HG03175 (cell line): Measurements from ENCODE around the gene NOTCH2.

Experiments used
- ATAC-seq: cut with Tn5 transposase; IDR thresholded peaks from one replicate; pipeline ENCODE4 v1.9.1; 2021; ENCODE audit warnings: mild to moderate bottlenecking, moderate library complexity; ENCODE audit not compliant: unreplicated experiment

NOTCH2 gene

DNA sequence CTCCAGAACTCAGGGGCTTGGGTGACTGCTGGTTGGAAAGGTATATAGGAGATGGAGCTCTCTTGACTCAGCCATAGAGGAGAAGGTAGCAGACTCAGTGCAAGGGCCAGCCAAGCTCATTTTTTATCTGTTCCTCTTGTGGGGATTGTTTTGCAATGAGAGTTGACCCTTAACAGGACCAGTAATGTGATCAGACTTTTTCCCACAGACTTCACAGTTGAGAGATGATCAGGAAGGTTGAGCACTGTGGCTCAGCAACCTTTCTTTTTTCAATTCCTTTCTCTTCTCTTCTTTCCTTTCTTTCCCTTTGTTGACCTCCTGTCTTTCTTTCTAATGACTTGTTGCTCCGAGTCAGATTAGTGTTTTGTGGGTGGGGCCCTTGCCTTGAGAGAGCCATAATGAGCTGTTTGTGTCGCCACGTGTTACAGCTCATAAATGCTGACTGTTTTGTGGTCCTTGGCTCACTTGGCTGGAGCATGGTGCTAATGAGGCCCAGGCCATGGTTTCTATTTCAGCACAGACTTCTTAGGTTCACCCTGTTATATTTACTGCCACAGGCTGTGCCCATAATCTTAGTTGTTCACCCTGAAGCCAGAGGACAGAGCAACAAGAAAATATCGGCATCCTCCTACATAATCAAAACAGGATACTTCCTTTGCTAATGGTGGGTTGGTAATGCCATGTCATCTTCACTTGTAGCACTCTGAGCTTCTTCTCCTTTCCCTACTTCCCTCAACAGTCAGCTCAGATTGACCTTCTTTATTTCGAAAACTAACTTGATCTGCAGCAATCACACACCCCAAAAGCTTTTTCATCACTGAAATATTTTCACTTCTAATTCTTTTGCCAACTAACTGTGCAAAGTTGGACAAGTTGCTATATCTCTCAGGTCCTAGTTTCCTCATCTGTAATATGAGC lies 187.1 kb downstream of the NOTCH2 start:
- ATAC-seq, result no peak

DNA sequence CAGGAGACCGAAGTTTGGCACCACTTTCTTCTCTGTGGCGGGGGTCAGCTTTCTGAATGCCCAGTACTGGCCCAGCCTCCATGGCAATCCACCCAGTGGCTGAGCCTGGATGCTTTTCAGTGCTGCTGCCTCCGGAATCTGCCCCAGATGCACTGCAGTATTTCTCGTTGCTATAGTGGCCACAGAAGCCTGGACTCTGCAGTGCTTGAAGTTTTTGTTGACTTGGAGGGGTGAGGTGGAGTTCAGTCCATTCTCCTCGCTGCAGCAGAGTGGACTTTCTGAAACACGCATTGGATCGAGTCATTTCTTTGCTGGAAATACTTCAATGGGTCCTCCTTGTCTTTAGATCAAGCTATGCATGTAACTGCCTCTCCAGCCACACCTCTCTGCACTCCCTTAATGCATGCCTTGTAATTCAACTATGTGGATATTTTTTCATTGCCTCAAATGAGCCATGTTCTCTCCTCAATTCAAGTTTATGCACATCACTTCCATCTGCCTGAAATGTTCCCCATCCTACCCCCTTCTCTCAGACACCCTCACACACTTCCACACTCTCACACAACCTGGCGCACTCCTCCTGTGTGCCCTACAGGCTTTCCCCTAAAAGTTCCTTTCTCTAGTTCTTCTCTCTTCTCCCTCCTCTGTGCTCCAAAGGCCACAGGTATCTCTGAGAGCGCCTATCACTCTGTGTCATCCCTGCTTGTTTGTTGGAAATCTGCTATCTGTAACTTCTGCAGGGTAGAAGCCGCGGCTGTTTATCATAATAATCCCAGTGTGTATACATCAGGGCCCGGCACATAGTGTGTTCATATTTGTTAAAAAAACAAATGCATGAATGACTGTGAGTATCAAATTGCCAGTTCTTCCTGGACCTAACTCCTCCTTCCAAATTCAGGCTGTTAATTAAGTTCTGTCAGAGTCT lies 189.7 kb downstream of the NOTCH2 start:
- ATAC-seq, result no peak

GRCh38 chr1:119878171-119878570 lies 191.3 kb downstream of the NOTCH2 start:
- no peak for ATAC-seq

GRCh38 chr1:119874186-119874585 lies 195.3 kb downstream of the NOTCH2 start:
- ATAC-seq, result no peak

DNA sequence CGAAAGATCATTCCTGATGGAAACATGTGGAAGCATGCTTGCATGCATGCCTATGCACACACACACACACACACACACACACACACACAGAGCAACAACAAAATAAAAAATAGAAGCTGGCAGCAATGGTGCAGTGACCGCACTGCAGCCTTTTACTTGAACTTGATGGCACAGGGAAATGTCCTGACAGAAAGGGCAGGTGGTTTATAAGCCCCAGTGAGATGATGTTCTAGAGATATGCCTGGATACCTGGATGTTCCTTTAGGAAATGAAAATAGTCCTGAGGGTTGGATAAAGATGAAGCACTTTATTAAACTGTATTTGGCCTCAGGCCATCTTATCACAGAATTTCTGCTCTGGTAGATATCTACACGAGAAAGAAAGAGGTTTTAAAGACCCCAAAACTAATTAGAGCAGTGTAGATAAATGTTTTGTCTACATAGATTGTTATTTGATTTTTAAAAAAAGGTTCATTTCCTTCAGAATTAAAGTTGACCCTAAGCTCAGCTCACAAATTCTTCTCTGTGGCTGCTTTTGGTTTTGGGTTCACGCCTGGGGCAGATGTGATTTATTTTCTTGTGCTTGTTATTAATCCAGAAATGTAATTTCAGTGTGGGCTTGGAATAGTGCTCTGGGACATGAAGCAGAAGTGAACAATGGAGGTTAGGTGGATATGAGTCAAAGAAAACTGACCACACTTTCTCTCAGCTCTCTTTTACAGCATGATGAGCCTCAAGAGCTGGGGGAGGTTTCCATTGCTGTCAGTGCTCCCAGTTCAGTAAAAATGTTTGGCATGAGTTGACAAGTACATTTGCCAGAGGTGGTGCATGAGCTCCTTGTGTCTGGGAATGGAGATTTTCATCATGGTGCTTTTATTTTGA lies 196.1 kb downstream of the NOTCH2 start:
- ATAC-seq, result no peak

DNA sequence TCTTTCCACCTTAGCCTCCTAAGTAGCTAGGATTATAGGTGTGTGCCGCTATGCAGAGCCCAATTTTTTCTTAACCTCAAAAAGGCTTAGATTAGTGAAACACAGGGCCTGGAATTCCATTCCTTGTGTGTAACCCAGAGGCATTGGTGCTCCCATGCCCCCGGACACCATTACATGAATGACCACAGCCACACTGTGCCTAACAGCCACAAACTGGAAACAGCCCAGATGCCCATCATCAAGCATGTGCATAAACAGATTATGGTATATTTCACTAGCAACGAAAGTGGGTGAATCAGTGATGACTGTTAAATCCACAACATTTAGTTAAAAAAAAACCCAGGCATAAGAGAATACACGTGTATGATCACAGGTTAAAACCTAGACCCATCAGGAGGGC lies 197.6 kb downstream of the NOTCH2 start:
- ATAC-seq, result no peak

DNA sequence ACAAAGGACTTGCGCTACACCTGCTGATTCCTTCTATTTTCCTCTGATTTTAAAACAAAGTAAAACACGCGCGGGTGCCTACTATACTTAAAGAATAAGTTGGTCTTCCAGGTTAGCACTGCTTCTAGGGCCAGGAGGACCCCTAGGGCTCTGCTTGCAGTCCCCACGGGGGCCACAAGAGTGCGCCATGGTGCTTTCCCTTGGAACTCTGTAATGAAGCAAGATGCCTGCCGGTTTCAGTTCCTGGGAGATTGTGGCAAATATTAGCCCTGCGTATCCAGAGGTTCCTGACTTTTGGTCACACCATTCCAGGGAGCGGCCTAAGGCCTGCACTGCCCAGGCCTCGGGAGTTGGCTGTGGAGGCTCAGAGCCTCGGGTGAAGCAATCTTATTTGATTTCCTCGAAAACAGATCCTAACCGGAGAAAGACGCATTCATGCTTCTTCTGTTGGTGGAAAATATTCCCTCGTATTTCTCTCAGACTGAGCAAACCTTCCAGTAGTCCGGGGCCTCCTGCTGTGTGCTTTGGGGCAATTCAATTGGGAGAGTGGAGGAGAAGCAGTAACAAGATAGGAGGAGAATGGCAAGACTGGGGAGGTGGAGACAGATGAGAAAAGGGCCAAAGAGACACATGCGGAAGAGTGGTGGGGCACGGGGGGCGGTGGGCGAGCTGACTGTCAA lies 198.4 kb downstream of the NOTCH2 start:
- no peak for ATAC-seq

- ATAC-seq, result no peak
These were observed 199.5 kb downstream of the NOTCH2 start for GRCh38 chr1:119869995-119870394.

- ATAC-seq, result no peak
These were observed 201.3 kb downstream of the NOTCH2 start for GRCh38 chr1:119868176-119868575.

DNA sequence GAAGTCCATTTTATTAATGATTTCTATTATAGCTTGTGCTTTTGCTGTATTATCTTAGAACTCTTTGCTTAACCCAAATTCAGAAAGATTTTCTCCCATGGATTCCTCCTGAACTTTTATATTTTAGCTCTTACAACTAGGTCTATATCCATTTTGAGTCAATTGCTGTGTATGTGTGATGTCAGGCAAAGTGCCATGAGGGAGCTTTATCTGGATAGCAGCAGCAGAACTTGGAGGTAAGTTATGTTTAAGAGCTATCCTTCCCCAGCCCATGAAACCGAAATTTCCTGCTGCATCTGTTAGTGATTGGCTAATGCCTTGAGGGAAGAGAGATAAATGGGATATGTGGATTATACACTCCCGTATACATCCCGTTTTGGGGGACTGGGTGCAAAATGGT lies 203.0 kb downstream of the NOTCH2 start:
- ATAC-seq, result no peak

GRCh38 chr1:119865627-119866026 lies 203.8 kb downstream of the NOTCH2 start:
- no peak for ATAC-seq

- ATAC-seq, result no peak
These were observed 207.2 kb downstream of the NOTCH2 start for GRCh38 chr1:119862276-119862675.
